ENCODE results near the gene TPSG1.
"Not testable (repeated sequence)": the region's sequence is repeated elsewhere in the genome, so short reads cannot be mapped to it uniquely, and the experiment has no call there.

DNA sequence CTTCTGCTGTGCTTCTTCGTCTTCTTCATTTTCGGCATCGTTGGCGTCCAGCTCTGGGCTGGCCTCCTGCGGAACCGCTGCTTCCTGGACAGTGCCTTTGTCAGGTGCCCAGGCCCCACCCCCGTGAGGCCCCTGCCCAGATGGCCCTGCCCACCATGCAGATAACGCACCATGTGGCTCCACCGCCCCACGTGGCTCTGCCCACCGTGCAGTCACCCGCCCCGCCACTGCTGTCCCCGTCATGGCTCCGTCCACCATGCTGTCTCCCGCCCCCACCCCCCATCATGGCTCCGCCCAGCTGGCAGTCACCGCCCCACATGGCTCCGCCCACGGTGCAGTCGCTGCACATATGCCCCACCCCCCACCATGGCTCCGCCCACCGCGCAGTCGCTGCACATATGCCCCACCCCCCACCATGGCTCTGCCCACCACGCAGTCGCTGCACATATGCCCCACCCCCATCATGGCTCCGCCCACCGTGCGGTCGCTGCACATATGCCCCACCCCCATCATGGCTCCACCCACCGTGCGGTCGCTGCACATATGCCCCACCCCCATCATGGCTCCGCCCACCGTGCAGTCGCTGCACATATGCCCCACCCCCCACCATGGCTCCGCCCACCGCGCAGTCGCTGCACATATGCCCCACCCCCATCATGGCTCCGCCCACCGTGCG, 26.3 kb downstream of the TPSG1 start:
- TF ChIP-seq, protein P1, sequence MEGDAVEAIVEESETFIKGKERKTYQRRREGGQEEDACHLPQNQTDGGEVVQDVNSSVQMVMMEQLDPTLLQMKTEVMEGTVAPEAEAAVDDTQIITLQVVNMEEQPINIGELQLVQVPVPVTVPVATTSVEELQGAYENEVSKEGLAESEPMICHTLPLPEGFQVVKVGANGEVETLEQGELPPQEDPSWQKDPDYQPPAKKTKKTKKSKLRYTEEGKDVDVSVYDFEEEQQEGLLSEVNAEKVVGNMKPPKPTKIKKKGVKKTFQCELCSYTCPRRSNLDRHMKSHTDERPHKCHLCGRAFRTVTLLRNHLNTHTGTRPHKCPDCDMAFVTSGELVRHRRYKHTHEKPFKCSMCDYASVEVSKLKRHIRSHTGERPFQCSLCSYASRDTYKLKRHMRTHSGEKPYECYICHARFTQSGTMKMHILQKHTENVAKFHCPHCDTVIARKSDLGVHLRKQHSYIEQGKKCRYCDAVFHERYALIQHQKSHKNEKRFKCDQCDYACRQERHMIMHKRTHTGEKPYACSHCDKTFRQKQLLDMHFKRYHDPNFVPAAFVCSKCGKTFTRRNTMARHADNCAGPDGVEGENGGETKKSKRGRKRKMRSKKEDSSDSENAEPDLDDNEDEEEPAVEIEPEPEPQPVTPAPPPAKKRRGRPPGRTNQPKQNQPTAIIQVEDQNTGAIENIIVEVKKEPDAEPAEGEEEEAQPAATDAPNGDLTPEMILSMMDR (conservative IDR thresholded peaks at IDR 0.05; ENCODE audit: low read length): not testable (repeated sequence)
- not testable (repeated sequence) for TF ChIP-seq EZH2phosphoT487 (IDR thresholded peaks at IDR 0.05; ENCODE audit: borderline replicate concordance)

All from Loucy (cell line).